Progenitor cell of endocrine pancreas (in vitro differentiated cells): ENCODE data around the gene LAMA3. TPM values are rescaled to one million over a fixed set of nuclear protein-coding genes. Genes with fewer than 3 reads are reported as not detected.

ENCODE experiments used
- DNase-seq: peaks from one replicate; pipeline ENCODE4 v3.0.0; 2021; ENCODE audit warnings: low spot score; ENCODE audit not compliant: unreplicated experiment
- H3K27ac Mint-ChIP-seq: 2 replicates; pipeline ENCODE4 v1.8.0; 2021; ENCODE audit warnings: mild to moderate bottlenecking, moderate library complexity, mixed read lengths
- H3K27me3 Mint-ChIP-seq: 2 replicates; pipeline ENCODE4 v1.8.0; 2021; ENCODE audit warnings: mixed read lengths
- H3K36me3 Mint-ChIP-seq: 2 replicates; pipeline ENCODE4 v1.8.0; 2022; ENCODE audit warnings: mixed read lengths; ENCODE audit not compliant: insufficient read depth
- H3K4me1 Mint-ChIP-seq: 2 replicates; pipeline ENCODE4 v1.8.0; 2021; ENCODE audit warnings: low read depth, mixed read lengths
- H3K4me3 Mint-ChIP-seq: 2 replicates; pipeline ENCODE4 v1.8.0; 2021; ENCODE audit warnings: low read depth, mild to moderate bottlenecking, moderate library complexity, mixed read lengths
- H3K9me3 Mint-ChIP-seq: 2 replicates; pipeline ENCODE4 v1.8.0; 2021; ENCODE audit warnings: low read depth, mixed read lengths
- total RNA-seq: library from RNA; stranded (reverse); gene quantifications from 2 replicates; pipeline ENCODE4 v1.2.1, GENCODE V29; 2021
- TF ChIP-seq, protein P1 (sequence below): fragments of 200-600 bp; sonication (generic); IDR thresholded peaks from one replicate; pipeline ENCODE4 v1.5.0; 2021; ENCODE audit warnings: antibody characterized with exemption, mild to moderate bottlenecking; ENCODE audit not compliant: unreplicated experiment

LAMA3 gene
- total RNA-seq, 1 donor from 2014 or later: 0.84 TPM

DNA sequence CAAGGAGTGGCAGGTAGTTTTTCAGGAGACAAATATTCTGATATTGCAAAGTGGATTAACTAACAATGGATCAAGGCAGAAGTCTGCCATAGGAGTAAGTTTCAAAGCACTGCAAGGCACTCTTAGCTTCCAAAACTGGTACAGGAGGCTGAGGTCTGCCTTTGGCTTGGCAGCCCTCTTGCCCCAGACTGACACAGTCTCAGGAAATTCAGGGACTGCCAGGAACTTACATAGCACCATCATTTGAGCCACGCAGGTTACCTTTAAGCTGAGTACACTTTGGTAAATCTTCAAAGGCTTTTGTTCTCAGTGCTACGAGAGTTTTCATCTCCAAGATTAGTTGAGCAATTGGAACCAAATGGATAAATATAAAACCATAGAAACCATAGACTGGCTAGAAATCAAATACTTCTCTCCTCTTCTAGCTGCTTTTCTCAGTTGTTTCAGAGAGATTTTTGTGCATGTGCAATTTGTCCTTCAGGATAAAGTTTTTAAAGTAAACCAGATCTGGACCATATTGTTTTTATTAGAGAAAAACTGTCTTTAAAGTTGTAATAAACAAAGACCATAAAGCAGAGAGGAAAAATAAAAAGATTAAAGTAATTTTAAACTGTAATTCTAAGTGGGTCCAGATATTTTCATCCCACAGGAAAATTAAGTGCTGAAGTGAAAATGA lies 45.3 kb upstream of the LAMA3 start:
- TF ChIP-seq, protein P1, sequence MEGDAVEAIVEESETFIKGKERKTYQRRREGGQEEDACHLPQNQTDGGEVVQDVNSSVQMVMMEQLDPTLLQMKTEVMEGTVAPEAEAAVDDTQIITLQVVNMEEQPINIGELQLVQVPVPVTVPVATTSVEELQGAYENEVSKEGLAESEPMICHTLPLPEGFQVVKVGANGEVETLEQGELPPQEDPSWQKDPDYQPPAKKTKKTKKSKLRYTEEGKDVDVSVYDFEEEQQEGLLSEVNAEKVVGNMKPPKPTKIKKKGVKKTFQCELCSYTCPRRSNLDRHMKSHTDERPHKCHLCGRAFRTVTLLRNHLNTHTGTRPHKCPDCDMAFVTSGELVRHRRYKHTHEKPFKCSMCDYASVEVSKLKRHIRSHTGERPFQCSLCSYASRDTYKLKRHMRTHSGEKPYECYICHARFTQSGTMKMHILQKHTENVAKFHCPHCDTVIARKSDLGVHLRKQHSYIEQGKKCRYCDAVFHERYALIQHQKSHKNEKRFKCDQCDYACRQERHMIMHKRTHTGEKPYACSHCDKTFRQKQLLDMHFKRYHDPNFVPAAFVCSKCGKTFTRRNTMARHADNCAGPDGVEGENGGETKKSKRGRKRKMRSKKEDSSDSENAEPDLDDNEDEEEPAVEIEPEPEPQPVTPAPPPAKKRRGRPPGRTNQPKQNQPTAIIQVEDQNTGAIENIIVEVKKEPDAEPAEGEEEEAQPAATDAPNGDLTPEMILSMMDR: no peak
- no peaks in the 10 kb centered on the region for H3K36me3 Mint-ChIP-seq
- H3K9me3 Mint-ChIP-seq: no peaks in the 10 kb centered on the region
- DNase-seq: no peak
- peaks cover 29% of the 10 kb centered on the region for H3K27me3 Mint-ChIP-seq
- no peak overlapping the region for H3K4me3 Mint-ChIP-seq
- H3K4me1 Mint-ChIP-seq: peaks cover 3% of the 10 kb centered on the region
- H3K27ac Mint-ChIP-seq: no peak overlapping the region

DNA sequence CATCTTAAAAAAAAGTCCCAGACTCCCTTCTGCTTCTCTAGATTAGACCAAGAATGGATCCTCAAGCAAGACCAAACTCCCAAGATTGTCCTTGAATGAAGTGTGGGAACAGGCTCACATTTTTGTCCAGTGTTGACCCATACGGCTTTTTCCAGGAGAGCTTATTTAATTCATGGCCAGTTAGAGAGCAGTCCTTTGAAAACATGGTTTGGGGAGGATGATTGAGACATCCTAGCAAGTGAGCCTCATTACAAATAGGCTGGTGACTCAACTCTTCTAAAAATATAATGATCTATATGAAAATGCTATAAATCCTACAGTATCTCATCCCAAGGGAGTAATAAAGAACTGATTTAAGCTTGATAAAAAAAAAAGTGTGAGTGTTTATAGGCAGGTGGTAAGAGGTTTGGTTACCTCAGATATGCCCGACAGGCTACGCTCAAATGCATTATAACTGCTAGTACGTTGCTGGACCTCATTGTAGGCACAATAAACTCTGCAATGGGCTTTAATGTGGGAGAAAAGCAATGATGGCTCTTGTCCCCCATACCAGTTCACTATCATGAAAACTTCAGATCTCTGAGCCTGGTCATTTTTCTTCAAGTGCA lies 43.6 kb upstream of the LAMA3 start:
- no peaks in the 10 kb centered on the region for H3K36me3 Mint-ChIP-seq
- TF ChIP-seq, protein P1: no peak
- no peak for DNase-seq
- H3K27ac Mint-ChIP-seq: no peak overlapping the region
- no peaks in the 10 kb centered on the region for H3K9me3 Mint-ChIP-seq
- H3K4me1 Mint-ChIP-seq: peaks cover 12% of the 10 kb centered on the region
- H3K4me3 Mint-ChIP-seq: no peak overlapping the region
- H3K27me3 Mint-ChIP-seq: peaks cover 28% of the 10 kb centered on the region

DNA sequence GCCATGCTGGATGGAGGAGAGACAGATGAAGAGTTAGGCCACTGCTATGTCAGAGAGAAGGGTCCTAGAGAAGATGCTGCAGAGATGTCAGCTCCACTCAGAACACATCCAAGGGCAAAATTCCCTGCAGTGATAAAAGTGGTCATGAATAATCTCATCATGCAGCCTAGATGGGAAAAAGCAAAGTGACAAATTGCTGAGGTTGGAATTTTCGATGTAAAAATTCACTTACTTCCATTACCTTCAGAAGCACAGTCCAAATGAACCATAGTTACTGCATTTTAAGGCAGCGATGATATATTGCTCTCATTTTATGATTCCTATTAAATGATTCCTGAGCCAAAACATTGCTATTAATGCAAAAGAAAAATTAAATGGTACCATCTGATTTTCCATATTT lies 43.0 kb upstream of the LAMA3 start:
- Mint-ChIP-seq H3K9me3 (no peaks in the 10 kb centered on the region), H3K4me1 (peaks cover 17% of the 10 kb centered on the region), H3K4me3 (no peak overlapping the region), H3K27me3 (peaks cover 28% of the 10 kb centered on the region), H3K36me3 (no peaks in the 10 kb centered on the region), H3K27ac (no peak overlapping the region)
- TF ChIP-seq, protein P1: no peak
- DNase-seq: no peak

DNA sequence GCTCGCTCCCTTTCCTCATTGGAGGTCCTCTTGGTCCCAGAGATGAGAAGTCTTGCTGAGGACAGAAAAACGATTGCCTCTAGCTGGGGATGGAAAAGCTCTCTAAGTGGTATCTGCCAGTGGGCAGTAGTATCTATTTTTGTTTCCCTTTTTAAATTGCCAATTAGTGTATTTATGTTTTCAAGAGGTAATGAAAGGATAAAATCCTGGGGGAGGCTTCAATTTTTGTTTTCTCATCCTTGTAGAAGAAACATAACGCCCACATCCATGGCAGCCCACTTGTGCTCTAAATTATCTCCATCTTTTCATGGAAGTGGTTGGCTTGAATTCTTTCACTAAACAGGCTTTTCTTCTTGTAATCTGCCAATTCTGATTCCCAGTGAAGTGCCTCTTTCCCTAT lies 40.8 kb upstream of the LAMA3 start:
- H3K27ac Mint-ChIP-seq: no peak overlapping the region
- no peaks in the 10 kb centered on the region for H3K36me3 Mint-ChIP-seq
- DNase-seq: no peak
- TF ChIP-seq, protein P1: no peak
- peaks cover 26% of the 10 kb centered on the region for H3K27me3 Mint-ChIP-seq
- H3K9me3 Mint-ChIP-seq: no peaks in the 10 kb centered on the region
- H3K4me3 Mint-ChIP-seq: no peak overlapping the region
- peaks cover 23% of the 10 kb centered on the region for H3K4me1 Mint-ChIP-seq

DNA sequence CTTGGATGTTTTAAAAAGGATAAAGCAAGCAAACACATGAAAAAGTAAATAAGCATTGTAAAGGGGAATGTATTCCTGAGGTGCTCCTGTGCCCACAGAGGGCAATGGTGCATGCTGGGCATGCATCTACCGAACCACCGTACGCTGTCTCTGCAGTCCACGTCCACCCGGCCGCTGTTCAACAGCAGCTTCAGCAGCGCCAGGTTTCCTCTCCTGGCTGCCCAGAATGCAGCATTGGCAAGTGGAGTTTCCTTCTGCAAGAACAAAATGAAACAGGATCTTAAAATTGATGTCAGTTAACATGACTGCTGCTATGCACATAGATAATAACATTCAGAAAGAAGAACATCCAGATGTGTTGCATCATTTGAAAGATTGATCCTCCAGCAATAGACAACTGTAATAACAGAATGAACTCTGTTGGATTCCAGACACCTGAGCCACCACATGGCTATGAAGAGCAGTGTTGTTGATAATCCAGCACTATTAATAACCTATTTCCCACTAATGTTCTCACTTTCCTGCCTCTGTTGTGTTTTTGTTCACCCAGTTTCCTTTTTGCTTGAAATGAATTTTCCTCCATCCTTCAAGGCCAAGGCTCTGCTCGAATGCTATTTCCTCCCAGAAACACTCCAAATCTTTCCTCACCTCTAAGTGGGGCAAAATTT lies 40.2 kb upstream of the LAMA3 start:
- H3K27ac Mint-ChIP-seq: no peak overlapping the region
- no peaks in the 10 kb centered on the region for H3K9me3 Mint-ChIP-seq
- DNase-seq: no peak
- TF ChIP-seq, protein P1: no peak
- no peaks in the 10 kb centered on the region for H3K36me3 Mint-ChIP-seq
- peaks cover 23% of the 10 kb centered on the region for H3K4me1 Mint-ChIP-seq
- H3K4me3 Mint-ChIP-seq: no peak overlapping the region
- H3K27me3 Mint-ChIP-seq: peaks cover 24% of the 10 kb centered on the region
